ENCODE measurements around the gene NLN.

DNA sequence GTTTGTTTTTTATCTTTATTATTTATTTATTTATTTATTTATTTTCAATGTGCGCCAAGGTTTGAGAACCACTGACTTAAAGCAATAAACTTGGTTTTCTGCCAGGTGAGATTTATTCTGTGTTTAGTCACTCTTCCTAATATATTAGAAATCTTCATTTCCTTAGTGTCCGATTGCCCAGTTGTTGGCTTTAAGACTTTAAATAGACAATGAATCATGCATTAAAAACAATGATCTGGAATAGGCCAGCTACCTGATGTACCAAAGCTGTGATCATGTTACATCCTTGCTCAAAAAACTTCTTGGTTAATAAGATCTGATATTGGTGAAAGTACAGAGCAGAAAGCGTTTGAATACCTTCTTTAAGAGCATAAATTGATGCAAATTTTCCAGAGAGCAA, 152.2 kb downstream of the NLN start:
- TF ChIP-seq EZH2 (IDR thresholded peaks at IDR 0.05; ENCODE audit: insufficient read depth, poor library complexity, severe bottlenecking) (no peak), EZH2phosphoT487 (IDR thresholded peaks at IDR 0.05; ENCODE audit: insufficient read depth, low read depth) (no peak)

All from GM23248 (cell line).